Endodermal cell (in vitro differentiated cells): ENCODE data around the gene ATXN1. TPM values are rescaled to one million over a fixed set of nuclear protein-coding genes. Genes with fewer than 3 reads are reported as not detected.

Source experiments
- DNase-seq: peaks from one replicate; pipeline ENCODE4 v3.0.0-alpha.2; 2017
- H3K27ac ChIP-seq: 2 replicates; pipeline ENCODE4 v1.5.1; 2013; ENCODE audit warnings: mild to moderate bottlenecking, low read depth, low read length, moderate library complexity
- H3K27me3 ChIP-seq: 2 replicates; pipeline ENCODE4 v1.6.1; 2013; ENCODE audit warnings: mild to moderate bottlenecking, low read length, moderate library complexity; ENCODE audit not compliant: insufficient read depth, control insufficient read depth, poor library complexity, severe bottlenecking
- H3K36me3 ChIP-seq: 2 replicates; pipeline ENCODE4 v1.7.0; 2013; ENCODE audit warnings: mild to moderate bottlenecking, low read length, moderate library complexity; ENCODE audit not compliant: control insufficient read depth, insufficient read depth
- H3K4me1 ChIP-seq: one replicate; pipeline ENCODE4 v1.7.0; 2013; ENCODE audit warnings: low read length; ENCODE audit not compliant: control insufficient read depth, insufficient read depth
- H3K4me3 ChIP-seq: 2 replicates; pipeline ENCODE4 v1.5.1; 2013; ENCODE audit warnings: mild to moderate bottlenecking, low read length, moderate library complexity
- H3K9ac ChIP-seq: 2 replicates; pipeline ENCODE4 v1.6.1; 2013; ENCODE audit warnings: mild to moderate bottlenecking, low read length, moderate library complexity; ENCODE audit not compliant: poor library complexity, severe bottlenecking; ENCODE audit errors: extremely low read depth
- H3K9me3 ChIP-seq: 2 replicates; pipeline ENCODE4 v1.6.1; 2013; ENCODE audit warnings: mild to moderate bottlenecking, low read length, moderate library complexity; ENCODE audit not compliant: control insufficient read depth
- H3K27ac Mint-ChIP-seq: 2 replicates; pipeline ENCODE4 v1.8.0; 2020; ENCODE audit warnings: mixed read lengths
- H3K27me3 Mint-ChIP-seq: 2 replicates; pipeline ENCODE4 v1.8.0; 2021; ENCODE audit warnings: mild to moderate bottlenecking, mixed read lengths; ENCODE audit not compliant: insufficient read depth
- H3K36me3 Mint-ChIP-seq: 2 replicates; pipeline ENCODE4 v1.8.0; 2020; ENCODE audit warnings: low read depth, mixed read lengths
- H3K4me1 Mint-ChIP-seq: 2 replicates; pipeline ENCODE4 v1.8.0; 2020; ENCODE audit warnings: mixed read lengths
- H3K4me3 Mint-ChIP-seq: 2 replicates; pipeline ENCODE4 v1.8.0; 2020; ENCODE audit warnings: mild to moderate bottlenecking, moderate library complexity, mixed read lengths
- H3K9me3 Mint-ChIP-seq: 2 replicates; pipeline ENCODE4 v1.8.0; 2020; ENCODE audit warnings: mild to moderate bottlenecking, mixed read lengths
- CTCF ChIP-seq: fragments of 200-600 bp; sonication (generic); conservative IDR thresholded peaks from 2 replicates; pipeline ENCODE4 v1.5.0; 2021; ENCODE audit warnings: antibody characterized with exemption, mild to moderate bottlenecking
- WGBS, 2 experiments: methylation state at CpG; one replicate each; pipeline versions ENCODE4 v1.1.5 to v1.1.7; 2013; ENCODE audit warnings: missing lambda C conversion rate in 2 of 2, mixed read lengths in 1 of 2; ENCODE audit not compliant: insufficient coverage in 1 of 2, insufficient read length in 1 of 2; 5-methylcytosine and 5-hydroxymethylcytosine counted together
- total RNA-seq, 2 donors: library from RNA; stranded (reverse); fragmentation: NEBNext Ultra II Directional in 1 of 2; extraction: Animal tissue kit (Norgen Biotek cat#: 25700) in 1 of 2; gene quantifications; 2 replicates in 1 of 2; 3 replicates in 1 of 2; pipeline ENCODE4 v1.2.1, GENCODE V29; 2021

ATXN1 gene
- total RNA-seq, 2 donors from 2014 or later, result 10.4 to 15.9 TPM

GRCh38 chr6:16375206-16375605 is 386.1 kb downstream of the ATXN1 start:
- no peak for DNase-seq
- H3K36me3 Mint-ChIP-seq, result no peaks in the 10 kb centered on the region
- 88% methylated on average over 1 of the region's 1 CpG; no CpG with 5 or more reads in 1 of the 2 experiments for WGBS, 2 experiments
- H3K9me3 Mint-ChIP-seq, result no peaks in the 10 kb centered on the region
- H3K27me3 Mint-ChIP-seq, result no peaks in the 10 kb centered on the region
- H3K4me3 Mint-ChIP-seq, result no peak overlapping the region
- no peaks in the 10 kb centered on the region for H3K4me1 Mint-ChIP-seq
- Histone ChIP-seq H3K27me3 (no peaks in the 10 kb centered on the region), H3K36me3 (no peaks in the 10 kb centered on the region), H3K4me3 (no peak overlapping the region), H3K9ac (no peak overlapping the region), H3K9me3 (no peaks in the 10 kb centered on the region), H3K4me1 (no peaks in the 10 kb centered on the region), H3K27ac (no peak overlapping the region)
- no peak for TF ChIP-seq CTCF
- no peak overlapping the region for H3K27ac Mint-ChIP-seq

- Mint-ChIP-seq H3K9me3 (no peaks in the 10 kb centered on the region), H3K27ac (no peak overlapping the region), H3K4me3 (no peak overlapping the region), H3K36me3 (no peaks in the 10 kb centered on the region), H3K4me1 (no peaks in the 10 kb centered on the region), H3K27me3 (no peaks in the 10 kb centered on the region)
- DNase-seq, result peak; percentile 22
- Histone ChIP-seq H3K9me3 (no peaks in the 10 kb centered on the region), H3K4me3 (no peak overlapping the region), H3K9ac (no peak overlapping the region), H3K36me3 (no peaks in the 10 kb centered on the region), H3K4me1 (no peaks in the 10 kb centered on the region), H3K27ac (no peak overlapping the region), H3K27me3 (no peaks in the 10 kb centered on the region)
- TF ChIP-seq CTCF, result no peak
- WGBS, 2 experiments, result 64 to 78% methylated on average over 5 to 10 of the region's 10 CpGs
Measured at GRCh38 chr6:16374461-16375200, 386.6 kb downstream of the ATXN1 start.

- H3K27ac ChIP-seq, result no peak overlapping the region
- H3K36me3 Mint-ChIP-seq, result no peaks in the 10 kb centered on the region
- no peak overlapping the region for H3K4me3 Mint-ChIP-seq
- no peaks in the 10 kb centered on the region for H3K27me3 ChIP-seq
- H3K36me3 ChIP-seq, result no peaks in the 10 kb centered on the region
- no peaks in the 10 kb centered on the region for H3K9me3 Mint-ChIP-seq
- no peaks in the 10 kb centered on the region for H3K4me1 ChIP-seq
- H3K4me3 ChIP-seq, result no peak overlapping the region
- TF ChIP-seq CTCF, result no peak
- DNase-seq, result no peak
- WGBS, 2 experiments, result 81% methylated on average over 3 of the region's 3 CpGs; no CpG with 5 or more reads in 1 of the 2 experiments
- no peaks in the 10 kb centered on the region for H3K9me3 ChIP-seq
- H3K27ac Mint-ChIP-seq, result no peak overlapping the region
- no peak overlapping the region for H3K9ac ChIP-seq
- H3K4me1 Mint-ChIP-seq, result no peaks in the 10 kb centered on the region
- no peaks in the 10 kb centered on the region for H3K27me3 Mint-ChIP-seq
Measured at GRCh38 chr6:16374016-16374415, 387.2 kb downstream of the ATXN1 start.
